Measurements from ENCODE around the gene ADAMTS19. TPM values are rescaled to one million over a fixed set of nuclear protein-coding genes. Genes with fewer than 3 reads are reported as not detected.
"Not testable (repeated sequence)": the region's sequence is repeated elsewhere in the genome, so short reads cannot be mapped to it uniquely, and the experiment has no call there.

ADAMTS19 gene
- not detected in 2 replicates for total RNA-seq

- DNase-seq (ENCODE audit: low read depth in 2 of 2), result peak in 1 of 2 donors; percentile 21
Measured at GRCh38 chr5:129459777-129460671, at the start of gene ADAMTS19. Gene ADAMTS19, plus strand, starts transcription at chr5:129460298. Its CDS starts 94 bp downstream, at chr5:129460392.

- DNase-seq (ENCODE audit: low read depth in 2 of 2), result no peak
Measured at GRCh38 chr5:129410488-129410887, 49.6 kb upstream of the ADAMTS19 start.

GRCh38 chr5:129412721-129413120, 47.4 kb upstream of the ADAMTS19 start:
- DNase-seq (ENCODE audit: low read depth in 2 of 2), result no peak

GRCh38 chr5:129413570-129413969, 46.5 kb upstream of the ADAMTS19 start:
- DNase-seq (ENCODE audit: low read depth in 2 of 2), result no peak

- no peak for DNase-seq (ENCODE audit: low read depth in 2 of 2)
Measured at GRCh38 chr5:129419292-129419691, 40.8 kb upstream of the ADAMTS19 start.

GRCh38 chr5:129425031-129425430, 35.1 kb upstream of the ADAMTS19 start:
- no peak for DNase-seq (ENCODE audit: low read depth in 2 of 2)

GRCh38 chr5:129426071-129426470, 34.0 kb upstream of the ADAMTS19 start:
- DNase-seq (ENCODE audit: low read depth in 2 of 2), result no peak

- DNase-seq (ENCODE audit: low read depth in 2 of 2), result not testable (repeated sequence)
Measured at GRCh38 chr5:129428636-129429035, 31.5 kb upstream of the ADAMTS19 start.

GRCh38 chr5:129431406-129431805, 28.7 kb upstream of the ADAMTS19 start:
- no peak for DNase-seq (ENCODE audit: low read depth in 2 of 2)

- DNase-seq (ENCODE audit: low read depth in 2 of 2), result no peak
Measured at GRCh38 chr5:129438322-129438721, 21.8 kb upstream of the ADAMTS19 start.

- no peak for DNase-seq (ENCODE audit: low read depth in 2 of 2)
Measured at GRCh38 chr5:129440424-129440823, 19.7 kb upstream of the ADAMTS19 start.

GRCh38 chr5:129441096-129441495, 19.0 kb upstream of the ADAMTS19 start:
- DNase-seq (ENCODE audit: low read depth in 2 of 2), result no peak

GRCh38 chr5:129445379-129445778, 14.7 kb upstream of the ADAMTS19 start:
- no peak for DNase-seq (ENCODE audit: low read depth in 2 of 2)

- DNase-seq (ENCODE audit: low read depth in 2 of 2), result no peak
Measured at GRCh38 chr5:129447968-129448367, 12.1 kb upstream of the ADAMTS19 start.

- DNase-seq (ENCODE audit: low read depth in 2 of 2), result no peak
Measured at GRCh38 chr5:129448654-129449053, 11.4 kb upstream of the ADAMTS19 start.

- no peak for DNase-seq (ENCODE audit: low read depth in 2 of 2)
Measured at GRCh38 chr5:129454461-129454860, 5.6 kb upstream of the ADAMTS19 start.

GRCh38 chr5:129459450-129459776, 685 bp upstream of the ADAMTS19 start:
- no peak for DNase-seq (ENCODE audit: low read depth in 2 of 2)

GRCh38 chr5:129460672-129460935, 506 bp downstream of the ADAMTS19 start:
- no peak for DNase-seq (ENCODE audit: low read depth in 2 of 2)

- DNase-seq (ENCODE audit: low read depth in 2 of 2), result peak in 1 of 2 donors; percentile 4
Measured at GRCh38 chr5:129460936-129461710, 1.0 kb downstream of the ADAMTS19 start.

GRCh38 chr5:129461711-129462332, 1.7 kb downstream of the ADAMTS19 start:
- no peak for DNase-seq (ENCODE audit: low read depth in 2 of 2)

- no peak for DNase-seq (ENCODE audit: low read depth in 2 of 2)
Measured at GRCh38 chr5:129465776-129466344, 5.8 kb downstream of the ADAMTS19 start.

GRCh38 chr5:129474544-129474943, 14.4 kb downstream of the ADAMTS19 start:
- no peak for DNase-seq (ENCODE audit: low read depth in 2 of 2)
